ENCODE measurements around the gene SWSAP1. TPM values are rescaled to one million over a fixed set of nuclear protein-coding genes. Genes with fewer than 3 reads are reported as not detected.
A peak's percentile ranks its signal among the peaks of the same experiment; 100 is the strongest.
"Not testable (repeated sequence)": the region's sequence is repeated elsewhere in the genome, so short reads cannot be mapped to it uniquely, and the experiment has no call there.

Gene SWSAP1
- total RNA-seq, 1 donor = 0.72 TPM

GRCh38 chr19:11378319-11379189 lies 4.1 kb downstream of the SWSAP1 start:
- peaks cover 52% of the 10 kb centered on the region for H3K4me1 ChIP-seq (ENCODE audit: insufficient read depth, low read length)
- H3K4me2 ChIP-seq (ENCODE audit: insufficient read depth, low read length) = peak overlapping the region; percentile 60

GRCh38 chr19:11379269-11379845 lies 4.9 kb downstream of the SWSAP1 start:
- H3K36me3 ChIP-seq (ENCODE audit: insufficient read depth, low read length); H3K4me3 ChIP-seq (ENCODE audit: insufficient read depth, low read length); H3K79me2 ChIP-seq (ENCODE audit: insufficient read depth, low read length); DNase-seq (ENCODE audit: insufficient read length, low spot score, missing footprints); H2AFZ ChIP-seq (ENCODE audit: low read length); H3K9me3 ChIP-seq (ENCODE audit: low read depth, low read length); H3K4me2 ChIP-seq (ENCODE audit: insufficient read depth, low read length); H3K27ac ChIP-seq (ENCODE audit: low read depth, low read length): not testable (repeated sequence)
- peaks cover 44% of the 10 kb centered on the region for H3K4me1 ChIP-seq (ENCODE audit: insufficient read depth, low read length)
- peaks cover 10% of the 10 kb centered on the region for H4K20me1 ChIP-seq (ENCODE audit: insufficient read depth, low read length)
- peaks cover 14% of the 10 kb centered on the region for H3K27me3 ChIP-seq (ENCODE audit: insufficient read depth, low read length)

More at GRCh38 chr19:11378319-11379189, 4.1 kb downstream of the SWSAP1 start:
- H3K27me3 ChIP-seq (ENCODE audit: insufficient read depth, low read length) = peaks cover 11% of the 10 kb centered on the region
- no peaks in the 10 kb centered on the region for H3K9me3 ChIP-seq (ENCODE audit: low read depth, low read length)
- peak overlapping the region; percentile 54 for H3K27ac ChIP-seq (ENCODE audit: low read depth, low read length)
- DNase-seq (ENCODE audit: insufficient read length, low spot score, missing footprints) = peak; percentile 98
- peaks cover 10% of the 10 kb centered on the region for H4K20me1 ChIP-seq (ENCODE audit: insufficient read depth, low read length)
- H3K4me3 ChIP-seq (ENCODE audit: insufficient read depth, low read length) = peak overlapping the region; percentile 13
- TF ChIP-seq CTCF (IDR thresholded peaks at IDR 0.05; ENCODE audit: extremely low read depth, low read depth, low read length) = peak; percentile 25
- H3K79me2 ChIP-seq (ENCODE audit: insufficient read depth, low read length) = peaks cover 10% of the 10 kb centered on the region
- no peak overlapping the region for H2AFZ ChIP-seq (ENCODE audit: low read length)
- peaks cover 3% of the 10 kb centered on the region for H3K36me3 ChIP-seq (ENCODE audit: insufficient read depth, low read length)

- DNase-seq (ENCODE audit: insufficient read length, low spot score, missing footprints) = peak; percentile 27
- H3K9me3 ChIP-seq (ENCODE audit: low read depth, low read length) = no peaks in the 10 kb centered on the region
- no peak overlapping the region for H3K27ac ChIP-seq (ENCODE audit: low read depth, low read length)
- no peak overlapping the region for H3K4me3 ChIP-seq (ENCODE audit: insufficient read depth, low read length)
- TF ChIP-seq CTCF (IDR thresholded peaks at IDR 0.05; ENCODE audit: extremely low read depth, low read depth, low read length) = no peak
- peaks cover 3% of the 10 kb centered on the region for H3K36me3 ChIP-seq (ENCODE audit: insufficient read depth, low read length)
- no peak overlapping the region for H2AFZ ChIP-seq (ENCODE audit: low read length)
- H3K4me1 ChIP-seq (ENCODE audit: insufficient read depth, low read length) = peaks cover 43% of the 10 kb centered on the region
- peak overlapping the region; percentile 83 for H3K4me2 ChIP-seq (ENCODE audit: insufficient read depth, low read length)
- H3K27me3 ChIP-seq (ENCODE audit: insufficient read depth, low read length) = peaks cover 14% of the 10 kb centered on the region
- peaks cover 10% of the 10 kb centered on the region for H3K79me2 ChIP-seq (ENCODE audit: insufficient read depth, low read length)
- H4K20me1 ChIP-seq (ENCODE audit: insufficient read depth, low read length) = peaks cover 10% of the 10 kb centered on the region
Observed at GRCh38 chr19:11379857-11380350, 5.4 kb downstream of the SWSAP1 start.

GRCh38 chr19:11380653-11381537 lies 6.4 kb downstream of the SWSAP1 start:
- peak; percentile 61 for TF ChIP-seq CTCF (IDR thresholded peaks at IDR 0.05; ENCODE audit: extremely low read depth, low read depth, low read length)
- peak overlapping the region; percentile 82 for H3K27ac ChIP-seq (ENCODE audit: low read depth, low read length)
- peaks cover 10% of the 10 kb centered on the region for H4K20me1 ChIP-seq (ENCODE audit: insufficient read depth, low read length)
- H3K4me3 ChIP-seq (ENCODE audit: insufficient read depth, low read length) = peak overlapping the region; percentile 90
- H3K27me3 ChIP-seq (ENCODE audit: insufficient read depth, low read length) = peaks cover 14% of the 10 kb centered on the region
- H3K9me3 ChIP-seq (ENCODE audit: low read depth, low read length) = no peaks in the 10 kb centered on the region
- peaks cover 6% of the 10 kb centered on the region for H3K79me2 ChIP-seq (ENCODE audit: insufficient read depth, low read length)
- peak overlapping the region; percentile 83 for H3K4me2 ChIP-seq (ENCODE audit: insufficient read depth, low read length)
- DNase-seq (ENCODE audit: insufficient read length, low spot score, missing footprints) = peak; percentile 100
- H2AFZ ChIP-seq (ENCODE audit: low read length) = peak overlapping the region; percentile 98
- H3K36me3 ChIP-seq (ENCODE audit: insufficient read depth, low read length) = peaks cover 2% of the 10 kb centered on the region
- H3K4me1 ChIP-seq (ENCODE audit: insufficient read depth, low read length) = peaks cover 34% of the 10 kb centered on the region

Measured in osteoblast (primary cell).